Raji (cell line): ENCODE measurements around the gene MVB12B.

Experiments used
- POLR2A ChIP-seq: IDR thresholded peaks from 2 replicates; pipeline ENCODE4 v1.6.1; 2011; ENCODE audit warnings: low read depth, low read length, control low read depth; ENCODE audit not compliant: insufficient read depth

MVB12B gene

GRCh38 chr9:126513159-126514036, 186.8 kb downstream of the MVB12B start:
- no peak for TF ChIP-seq POLR2A

- TF ChIP-seq POLR2A = no peak
Measured at GRCh38 chr9:126514037-126514821, 187.6 kb downstream of the MVB12B start.

- no peak for TF ChIP-seq POLR2A
Measured at GRCh38 chr9:126515001-126515872, 188.6 kb downstream of the MVB12B start.

DNA sequence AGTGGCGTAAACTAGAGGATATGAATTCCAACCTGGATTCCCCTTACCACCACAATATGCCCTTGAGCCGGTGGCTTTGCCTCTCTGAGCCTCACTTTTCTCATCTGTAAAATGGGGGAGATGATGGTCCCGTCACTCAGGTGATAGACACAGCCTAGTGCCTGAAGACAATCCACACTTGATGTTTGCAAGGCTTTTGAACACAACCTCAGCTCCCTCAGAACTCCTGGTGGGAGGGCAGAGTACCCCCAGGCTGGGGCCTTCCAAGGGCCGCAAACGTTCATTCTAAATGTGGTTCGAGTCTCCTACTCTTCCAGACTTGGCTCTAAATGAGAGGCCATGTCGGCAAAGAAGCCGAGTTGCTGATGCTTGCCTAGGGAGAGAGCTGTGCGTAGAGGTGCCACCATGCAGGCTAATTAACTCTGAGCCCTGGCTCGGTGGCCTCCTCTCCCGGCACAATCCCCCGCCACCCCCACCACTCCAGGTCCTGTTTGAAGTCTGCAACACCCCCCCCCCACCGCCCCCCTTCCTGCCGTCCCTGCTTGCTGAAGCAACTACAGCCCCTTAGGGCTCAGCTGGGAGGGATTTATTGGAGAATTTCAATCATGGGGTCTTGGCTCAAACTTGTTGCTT, 189.4 kb downstream of the MVB12B start:
- TF ChIP-seq POLR2A = no peak

DNA sequence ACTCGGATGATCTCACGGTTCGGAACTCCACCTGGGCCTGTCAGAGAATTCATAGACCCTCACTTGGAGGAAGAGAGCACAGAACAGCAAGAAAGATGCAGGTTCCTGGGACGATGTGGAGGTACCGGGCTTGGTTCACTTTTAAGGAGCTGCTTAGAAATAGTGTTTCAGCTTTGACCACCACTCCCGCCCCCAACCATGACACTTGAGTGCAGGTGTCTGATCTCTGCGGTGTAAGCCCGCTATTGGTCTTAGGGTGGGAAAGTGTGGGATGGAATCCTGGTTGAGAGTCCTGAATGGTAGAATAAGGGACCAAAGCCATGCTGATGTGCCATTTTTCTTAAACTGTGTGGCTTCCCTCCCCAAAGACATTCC, 189.9 kb downstream of the MVB12B start:
- TF ChIP-seq POLR2A = no peak

DNA sequence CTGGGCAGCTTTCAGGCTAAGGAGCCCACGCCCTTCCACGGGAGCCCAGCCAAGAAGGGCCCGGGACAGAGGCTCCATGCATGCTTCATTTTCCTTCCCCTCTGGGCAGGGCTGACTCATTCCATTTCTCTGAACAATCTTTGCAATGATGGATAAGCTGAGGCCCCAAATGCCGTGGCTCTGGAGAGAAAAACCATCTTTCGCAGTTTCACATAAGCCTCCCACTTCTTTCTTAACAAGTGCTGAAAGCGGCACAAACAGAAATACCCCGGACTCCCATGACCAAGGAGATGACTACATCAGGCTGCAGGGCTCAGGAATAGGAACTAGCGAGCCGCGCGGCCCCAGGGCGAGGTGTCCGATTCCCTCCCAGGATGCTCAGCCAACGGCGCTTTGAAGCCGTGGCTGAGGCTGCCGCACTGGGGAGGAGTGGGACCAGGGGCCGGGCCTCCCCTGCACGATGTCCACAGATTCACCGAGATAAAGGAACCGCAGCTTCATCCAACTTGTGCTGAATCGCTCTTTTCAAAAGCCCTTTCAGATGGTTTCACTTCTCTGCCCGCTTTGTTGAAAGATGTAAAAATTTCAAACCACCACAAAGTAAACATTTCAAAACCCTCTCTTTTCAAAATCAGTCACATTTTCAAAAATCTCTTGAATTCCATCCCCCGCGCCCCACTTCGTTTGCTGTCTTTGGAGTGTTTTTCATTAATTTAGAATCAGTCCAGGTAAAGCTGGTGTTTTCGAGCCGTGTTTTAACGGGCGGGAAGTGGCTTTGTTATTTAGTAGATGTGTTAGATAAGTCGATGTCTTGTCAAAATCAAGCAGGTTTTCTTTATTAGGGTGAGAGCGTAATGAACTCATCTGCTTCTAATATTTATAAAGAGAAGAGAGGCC, 190.6 kb downstream of the MVB12B start:
- no peak for TF ChIP-seq POLR2A

GRCh38 chr9:126517833-126518356, 191.3 kb downstream of the MVB12B start:
- no peak for TF ChIP-seq POLR2A

GRCh38 chr9:126518763-126519162, 192.1 kb downstream of the MVB12B start:
- no peak for TF ChIP-seq POLR2A

- TF ChIP-seq POLR2A = no peak
Measured at GRCh38 chr9:126519660-126520420, 193.2 kb downstream of the MVB12B start.

- TF ChIP-seq POLR2A = no peak
Measured at GRCh38 chr9:126520453-126520852, 193.8 kb downstream of the MVB12B start.

DNA sequence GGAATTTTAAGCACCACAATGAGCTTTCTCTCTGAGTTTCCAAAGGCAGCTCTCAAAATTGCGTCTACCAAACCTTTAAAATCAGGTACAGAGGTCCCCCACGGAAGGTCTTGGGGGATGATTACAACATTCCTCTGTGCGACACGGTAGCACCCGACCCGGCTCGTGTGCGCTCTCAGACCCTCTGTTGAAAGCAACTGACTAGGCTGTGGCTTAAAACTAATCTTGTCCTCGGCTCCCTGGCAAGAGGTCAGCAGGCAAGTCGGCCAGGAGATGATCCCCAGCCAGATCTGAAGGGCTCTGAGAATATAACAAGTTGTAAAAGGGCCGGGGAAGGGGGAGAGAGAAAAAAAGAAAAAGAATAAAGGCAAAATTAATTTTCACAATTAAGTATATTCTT, 194.5 kb downstream of the MVB12B start:
- no peak for TF ChIP-seq POLR2A

- no peak for TF ChIP-seq POLR2A
Measured at GRCh38 chr9:126521551-126521950, 194.9 kb downstream of the MVB12B start.
